ENCODE measurements around the gene FH.

FH gene

GRCh38 chr1:241519308-241520079 lies at the start of gene FH:
Gene FH, minus strand, starts transcription at chr1:241519755. Its CDS starts 33 bp downstream, at chr1:241519722.
- DNase-seq (ENCODE audit: low read depth) = peak; percentile 91

DNA sequence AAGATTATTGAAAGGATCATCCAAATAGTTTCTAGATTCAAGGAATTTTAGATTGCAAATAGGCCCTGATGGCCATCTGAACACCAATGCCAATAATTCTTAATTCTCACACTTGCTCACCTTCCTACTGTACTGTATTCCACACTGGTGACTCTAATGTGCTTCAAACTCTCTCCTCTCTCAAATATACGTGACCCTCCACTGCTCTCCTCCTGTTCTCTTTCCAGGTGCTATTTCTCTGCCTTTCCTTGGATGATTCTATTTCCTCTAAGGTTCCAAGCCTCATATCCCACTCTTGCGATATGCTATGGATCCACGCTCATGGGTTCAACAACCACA lies 41.3 kb upstream of the FH start:
- no peak for DNase-seq (ENCODE audit: low read depth)

DNA sequence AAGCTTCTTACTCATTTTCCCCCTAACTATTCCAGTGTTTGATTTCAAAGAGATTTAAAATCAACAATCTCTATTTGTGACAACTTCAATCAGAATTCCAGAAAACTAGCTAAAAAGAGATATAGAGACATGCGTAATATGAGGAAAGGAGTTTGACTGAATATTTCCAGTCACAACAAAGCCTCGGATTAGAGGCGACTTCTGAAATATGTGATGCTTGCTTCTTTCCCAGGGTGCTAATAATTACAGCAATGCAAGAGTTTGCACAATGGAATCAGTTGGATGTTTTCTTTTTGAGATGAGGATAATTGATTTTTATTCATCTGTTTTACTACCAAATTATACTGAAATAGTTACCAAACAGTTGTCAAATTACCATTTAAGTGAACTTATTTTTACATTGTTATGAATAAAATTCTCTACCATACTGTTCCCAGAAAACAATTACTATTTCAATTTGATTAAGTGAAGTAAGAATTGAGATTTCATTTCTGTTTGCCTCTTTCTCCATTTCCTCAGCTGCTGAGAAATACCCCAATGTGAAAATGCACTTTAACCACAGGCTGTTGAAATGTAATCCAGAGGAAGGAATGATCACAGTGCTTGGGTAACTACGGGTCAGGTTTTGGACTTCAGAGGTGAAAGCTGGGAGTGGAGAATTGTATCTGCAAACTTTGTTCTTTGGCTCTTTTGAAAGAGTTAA lies 40.7 kb upstream of the FH start:
- DNase-seq (ENCODE audit: low read depth) = no peak

GRCh38 chr1:241557551-241558193 lies 38.1 kb upstream of the FH start:
- no peak for DNase-seq (ENCODE audit: low read depth)

- no peak for DNase-seq (ENCODE audit: low read depth)
Measured at GRCh38 chr1:241557031-241557430, 37.5 kb upstream of the FH start.

- no peak for DNase-seq (ENCODE audit: low read depth)
Measured at GRCh38 chr1:241555526-241555925, 36.0 kb upstream of the FH start.

DNA sequence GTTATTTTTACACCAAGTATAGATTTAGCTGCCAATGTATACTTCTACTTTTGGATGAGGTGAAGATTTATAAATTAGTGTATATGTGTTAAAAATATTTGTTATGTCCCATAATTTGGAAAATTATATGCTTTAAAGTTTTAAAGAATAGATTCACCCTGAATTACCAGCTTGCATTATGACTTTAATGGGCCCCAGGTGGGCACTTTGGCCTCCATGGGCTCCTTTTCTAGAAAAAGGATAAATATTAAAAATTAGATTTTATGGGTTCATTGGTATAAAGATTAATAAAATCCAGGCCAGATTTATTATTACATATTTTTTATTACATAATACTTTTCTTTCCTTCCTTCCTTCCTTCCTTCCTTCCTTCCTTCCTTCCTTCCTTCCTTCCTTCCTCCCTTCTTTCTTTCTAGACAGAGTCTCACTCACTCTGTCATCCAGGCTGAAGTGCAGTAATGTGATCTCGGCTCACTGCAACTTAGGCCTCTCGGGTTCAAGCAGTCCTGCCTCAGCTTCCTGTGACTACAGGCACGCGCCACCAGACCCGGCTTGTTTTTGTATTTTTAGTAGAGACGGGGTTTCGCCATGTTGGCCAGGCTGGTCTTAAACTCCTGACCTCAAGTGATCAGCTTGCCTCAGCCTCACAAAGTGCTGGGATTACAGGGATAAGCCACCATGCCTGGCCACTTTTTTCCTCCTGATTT lies 34.5 kb upstream of the FH start:
- DNase-seq (ENCODE audit: low read depth) = no peak

GRCh38 chr1:241551759-241552638 lies 32.4 kb upstream of the FH start:
- DNase-seq (ENCODE audit: low read depth) = no peak

GRCh38 chr1:241550318-241550717 lies 30.8 kb upstream of the FH start:
- no peak for DNase-seq (ENCODE audit: low read depth)

GRCh38 chr1:241548008-241548407 lies 28.5 kb upstream of the FH start:
- DNase-seq (ENCODE audit: low read depth) = no peak

DNA sequence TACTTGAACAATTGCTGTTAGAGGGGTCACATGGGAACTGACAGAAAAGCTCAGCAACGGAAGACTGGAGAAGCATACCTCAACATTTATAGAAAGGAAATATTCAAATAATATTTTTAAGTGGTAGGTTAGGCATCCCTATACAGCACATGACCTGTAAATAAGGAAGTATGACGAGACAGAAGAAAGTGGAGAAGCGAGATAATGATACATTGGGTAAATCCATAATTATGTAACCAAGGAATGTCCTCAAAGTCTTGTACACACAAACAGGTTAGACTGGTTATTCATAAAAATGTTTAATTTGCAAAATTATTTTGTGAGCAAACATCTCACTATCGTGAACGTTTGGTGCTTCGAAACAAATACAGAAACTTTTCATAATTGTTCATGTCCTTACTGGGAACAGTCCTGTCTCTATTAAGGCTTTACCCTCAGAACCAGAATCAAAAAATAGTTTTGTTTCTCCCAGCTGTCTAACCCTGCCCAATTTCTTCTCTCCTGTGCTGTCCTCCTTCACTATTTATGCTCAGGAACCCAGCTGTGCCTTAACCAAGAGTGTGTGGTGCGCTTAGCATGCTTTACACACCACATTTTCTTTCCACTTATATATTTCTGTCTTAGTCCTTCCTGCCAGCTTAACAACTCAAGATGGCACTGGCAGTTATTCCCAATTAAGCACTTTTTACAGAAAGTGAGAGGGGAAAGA lies 22.8 kb upstream of the FH start:
- DNase-seq (ENCODE audit: low read depth) = no peak

- no peak for DNase-seq (ENCODE audit: low read depth)
Measured at GRCh38 chr1:241536969-241537368, 17.4 kb upstream of the FH start.

- DNase-seq (ENCODE audit: low read depth) = no peak
Measured at GRCh38 chr1:241536304-241536703, 16.7 kb upstream of the FH start.

- DNase-seq (ENCODE audit: low read depth) = no peak
Measured at GRCh38 chr1:241533326-241534115, 14.0 kb upstream of the FH start.

GRCh38 chr1:241532864-241533263 lies 13.3 kb upstream of the FH start:
- DNase-seq (ENCODE audit: low read depth) = no peak

- no peak for DNase-seq (ENCODE audit: low read depth)
Measured at GRCh38 chr1:241532162-241532531, 12.6 kb upstream of the FH start, which contains the start of gene KMO. Gene KMO, plus strand, starts transcription at chr1:241532378. Its CDS starts 67 bp downstream, at chr1:241532445.

DNA sequence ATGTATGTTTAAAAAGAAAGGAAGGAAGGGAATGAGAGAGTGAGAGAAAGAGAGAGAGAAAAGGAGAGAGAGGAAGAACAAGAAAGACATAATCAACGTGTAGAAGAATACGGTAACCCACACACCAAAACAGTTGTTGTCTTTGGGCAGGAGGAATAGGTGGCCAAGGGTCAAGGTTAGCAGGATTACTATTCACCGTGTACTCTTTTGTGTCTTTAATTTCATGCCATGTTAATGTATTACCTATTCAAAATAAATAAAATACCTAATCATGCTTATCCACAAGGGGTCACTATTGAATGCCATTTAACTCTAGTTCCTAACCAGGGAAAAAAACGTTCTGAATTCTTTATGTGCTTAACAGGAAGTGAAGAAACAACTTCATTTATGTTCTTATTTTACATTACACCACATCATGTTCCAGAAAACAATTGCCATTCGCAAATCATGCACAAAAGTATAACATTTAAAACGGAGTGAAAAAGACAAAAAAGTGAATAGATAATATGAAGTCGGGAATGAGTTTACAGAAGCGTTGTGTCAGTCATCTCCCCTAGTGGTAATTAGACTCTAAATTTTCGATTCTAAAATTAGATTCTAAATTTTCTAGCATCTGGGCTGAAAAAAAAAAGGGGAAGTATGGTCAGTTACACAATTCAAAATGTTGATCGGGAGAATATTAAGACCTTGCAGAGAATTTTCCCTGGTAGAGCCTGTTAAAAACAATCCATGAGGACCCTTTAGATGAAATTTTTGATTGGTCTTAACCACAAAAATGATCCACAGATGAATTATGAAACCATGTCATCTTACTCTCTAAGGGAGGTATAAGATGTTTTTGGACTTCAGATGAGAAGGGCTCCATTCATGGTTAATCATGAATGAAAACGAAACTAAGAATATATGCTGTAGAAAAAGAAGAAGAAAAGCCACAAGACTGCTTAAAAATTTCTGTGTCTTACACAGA lies 11.9 kb upstream of the FH start:
- DNase-seq (ENCODE audit: low read depth) = no peak

DNA sequence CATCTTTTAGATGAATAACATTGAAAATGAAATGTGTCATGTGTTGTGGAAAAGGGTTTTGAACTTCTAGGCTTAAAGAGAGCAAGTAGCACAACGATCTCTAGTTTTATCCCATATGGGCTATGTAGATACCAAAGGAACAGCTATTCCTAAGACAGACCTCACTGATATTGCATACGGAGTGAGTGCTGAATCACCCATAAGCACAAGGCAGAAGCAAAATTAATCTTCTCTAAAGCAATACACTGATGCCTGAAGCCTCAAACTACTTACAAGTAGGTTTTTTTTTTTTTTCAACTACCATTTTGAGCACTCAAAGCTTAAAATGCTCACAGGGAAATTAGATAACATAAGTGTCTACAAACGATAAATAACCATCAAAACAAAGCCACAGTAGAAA lies 7.6 kb upstream of the FH start:
- no peak for DNase-seq (ENCODE audit: low read depth)

GRCh38 chr1:241525026-241525425 lies 5.5 kb upstream of the FH start:
- no peak for DNase-seq (ENCODE audit: low read depth)

Data from activated gamma-delta T cell treated with anti-CD3 and anti-CD28 coated beads, Interleukin-2, amount 50 U/mL, for 16 hours (primary cell).